VCaP (cell line): ENCODE data around the gene IMPG2.

Source experiments
- H3K27ac ChIP-seq: fragments of 450-650 bp; 2 replicates; pipeline ENCODE4 v1.5.1; 2017
- CTCF ChIP-seq: fragments of 450-650 bp; conservative IDR thresholded peaks from 2 replicates; pipeline ENCODE4 v1.5.1; 2017; ENCODE audit warnings: mild to moderate bottlenecking, moderate library complexity

IMPG2 gene

GRCh38 chr3:101252945-101253344, 67.4 kb downstream of the IMPG2 start:
- no peak overlapping the region for H3K27ac ChIP-seq
- no peak for TF ChIP-seq CTCF

- H3K27ac ChIP-seq: no peak overlapping the region
- no peak for TF ChIP-seq CTCF
These were observed 68.1 kb downstream of the IMPG2 start for GRCh38 chr3:101252307-101252706.

- no peak overlapping the region for H3K27ac ChIP-seq
- no peak for TF ChIP-seq CTCF
These were observed 68.9 kb downstream of the IMPG2 start for GRCh38 chr3:101251441-101251840.

- no peak for TF ChIP-seq CTCF
- H3K27ac ChIP-seq: no peak overlapping the region
These were observed 70.9 kb downstream of the IMPG2 start for GRCh38 chr3:101249522-101249921.

GRCh38 chr3:101248736-101249135, 71.6 kb downstream of the IMPG2 start:
- H3K27ac ChIP-seq: no peak overlapping the region
- TF ChIP-seq CTCF: no peak

- no peak for TF ChIP-seq CTCF
- no peak overlapping the region for H3K27ac ChIP-seq
These were observed 76.2 kb downstream of the IMPG2 start for GRCh38 chr3:101244212-101244575.

- TF ChIP-seq CTCF: no peak
- no peak overlapping the region for H3K27ac ChIP-seq
These were observed 76.8 kb downstream of the IMPG2 start for GRCh38 chr3:101243285-101244211.
